ENCODE data around the gene TBC1D7.

GRCh38 chr6:13295576-13295975 lies 32.8 kb downstream of the TBC1D7 start:
- no peak for TF ChIP-seq CTCF (IDR thresholded peaks at IDR 0.05; ENCODE audit: insufficient read depth, low read depth, low read length)
- no peak for TF ChIP-seq EZH2 (IDR thresholded peaks at IDR 0.05; ENCODE audit: insufficient read depth, low read length)
